GM10248 (cell line): ENCODE results near the gene DRG1.

Experiments
- CTCF ChIA-PET: fragments of 300-600 bp; sonication (Branson Sonifier 250); formaldehyde crosslinking; extraction: SDS; loops from one replicate; lab custom pipeline; 2021; ENCODE audit warnings: antibody characterized with exemption; lab: Yijun Ruan, JAX
- POLR2A ChIA-PET: fragments of 350-650 bp; sonication (Branson Sonifier 250); formaldehyde crosslinking; extraction: SDS; loops from one replicate; lab custom pipeline; 2020; ENCODE audit warnings: antibody characterized with exemption; lab: Yijun Ruan, JAX
- DNase-seq: peaks from one replicate; pipeline ENCODE4 v3.0.0; 2012; ENCODE audit errors: extremely low spot score
- TF ChIP-seq, protein P1 (sequence below): IDR thresholded peaks from 2 replicates; pipeline ENCODE4 v1.5.1; 2012; ENCODE audit warnings: mild to moderate bottlenecking, low read depth; ENCODE audit errors: extremely low read depth, missing control alignments, control extremely low read depth

DRG1 gene

GRCh38 chr22:31440681-31441080 is 41.3 kb downstream of the DRG1 start:
- ChIA-PET CTCF (no interaction called here), POLR2A (no interaction called here)
- DNase-seq: no peak
- TF ChIP-seq, protein P1, sequence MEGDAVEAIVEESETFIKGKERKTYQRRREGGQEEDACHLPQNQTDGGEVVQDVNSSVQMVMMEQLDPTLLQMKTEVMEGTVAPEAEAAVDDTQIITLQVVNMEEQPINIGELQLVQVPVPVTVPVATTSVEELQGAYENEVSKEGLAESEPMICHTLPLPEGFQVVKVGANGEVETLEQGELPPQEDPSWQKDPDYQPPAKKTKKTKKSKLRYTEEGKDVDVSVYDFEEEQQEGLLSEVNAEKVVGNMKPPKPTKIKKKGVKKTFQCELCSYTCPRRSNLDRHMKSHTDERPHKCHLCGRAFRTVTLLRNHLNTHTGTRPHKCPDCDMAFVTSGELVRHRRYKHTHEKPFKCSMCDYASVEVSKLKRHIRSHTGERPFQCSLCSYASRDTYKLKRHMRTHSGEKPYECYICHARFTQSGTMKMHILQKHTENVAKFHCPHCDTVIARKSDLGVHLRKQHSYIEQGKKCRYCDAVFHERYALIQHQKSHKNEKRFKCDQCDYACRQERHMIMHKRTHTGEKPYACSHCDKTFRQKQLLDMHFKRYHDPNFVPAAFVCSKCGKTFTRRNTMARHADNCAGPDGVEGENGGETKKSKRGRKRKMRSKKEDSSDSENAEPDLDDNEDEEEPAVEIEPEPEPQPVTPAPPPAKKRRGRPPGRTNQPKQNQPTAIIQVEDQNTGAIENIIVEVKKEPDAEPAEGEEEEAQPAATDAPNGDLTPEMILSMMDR: no peak

DNA sequence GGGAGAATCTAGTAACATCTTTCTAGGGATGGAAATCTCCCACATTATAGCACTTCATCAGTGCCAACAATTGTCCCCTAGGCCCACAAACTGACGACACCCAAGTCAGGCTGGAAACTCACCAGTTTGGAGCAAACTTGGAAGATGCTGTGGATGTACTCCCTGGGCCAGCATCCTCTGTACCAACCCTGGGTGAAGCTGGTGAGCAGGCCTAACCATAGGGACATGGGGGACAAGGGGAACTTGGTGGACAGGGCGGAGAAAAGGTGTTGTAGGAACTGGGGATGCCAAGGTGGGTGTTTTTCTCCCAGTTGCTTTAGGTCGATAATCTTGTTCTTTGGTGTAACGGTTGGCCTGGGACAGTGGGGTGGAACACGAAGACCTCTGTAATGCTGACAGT is 42.2 kb downstream of the DRG1 start:
- ChIA-PET POLR2A (no interaction called here), CTCF (no interaction called here)
- DNase-seq: no peak
- TF ChIP-seq, protein P1: no peak

DNA sequence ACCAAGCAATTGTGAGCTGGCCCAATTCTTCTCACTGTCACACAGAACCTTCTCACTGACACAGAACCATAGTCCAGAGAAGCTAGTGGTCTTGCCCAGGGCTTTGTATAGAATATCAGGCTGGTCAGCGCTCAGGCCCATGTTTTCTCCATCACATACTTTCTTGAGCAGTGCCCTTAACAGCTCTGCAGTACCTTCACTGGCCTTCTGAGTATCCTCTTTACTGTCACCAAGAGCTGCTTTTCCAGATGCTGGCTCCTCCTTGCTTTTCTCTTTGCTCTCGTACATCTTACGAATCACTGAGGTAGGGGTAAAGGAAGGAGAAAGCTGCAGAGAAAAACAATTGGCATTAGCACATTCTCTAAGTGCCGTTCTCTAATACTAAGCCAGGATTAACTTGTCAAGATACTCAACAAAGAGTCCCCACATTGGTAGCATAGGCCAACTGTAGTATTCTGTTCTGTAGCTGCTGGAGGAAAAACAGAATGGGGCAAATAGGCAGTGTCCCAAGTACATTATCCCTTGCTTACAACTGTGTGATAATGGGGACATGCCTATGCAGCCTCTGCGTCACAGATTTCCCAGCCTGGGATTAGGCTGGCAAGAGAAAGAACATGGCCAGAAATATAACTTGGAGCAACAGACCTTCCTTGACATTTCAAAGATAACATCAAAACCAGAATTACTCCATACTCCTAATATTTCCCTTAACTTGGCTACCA is 43.5 kb downstream of the DRG1 start:
- ChIA-PET POLR2A (interaction anchor here (0.6 kb wide), 1 partner anchor 42 kb away, joined by 4 read pairs; no protein-coding TSS in a partner anchor), CTCF (interaction anchor here (1.3 kb wide), 1 partner anchor 8 kb away, joined by 5 read pairs; no protein-coding TSS in a partner anchor)
- TF ChIP-seq, protein P1: no peak
- no peak for DNase-seq

DNA sequence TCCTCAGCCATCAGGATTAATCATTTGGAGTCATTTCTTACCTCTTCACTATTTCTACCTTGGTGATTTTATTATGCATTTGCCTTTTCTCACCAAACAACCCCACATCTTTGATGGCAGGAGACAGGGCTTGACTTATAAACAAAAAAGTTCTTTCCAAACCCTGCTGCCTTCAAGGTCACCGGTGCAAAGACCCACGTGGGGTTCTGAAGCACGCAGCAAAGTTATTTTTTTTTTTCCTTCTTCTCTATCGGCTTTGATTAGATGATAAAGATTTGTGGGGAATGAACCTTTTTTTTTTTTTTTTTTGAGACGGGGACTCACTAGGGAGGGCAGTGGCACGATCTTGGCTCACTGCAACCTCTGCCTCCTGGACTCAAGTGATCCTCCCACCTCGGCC is 44.1 kb downstream of the DRG1 start:
- POLR2A ChIA-PET: interaction anchor here (0.6 kb wide), 2 partner anchors 42 to 194 kb away, joined by 3 to 4 read pairs; no protein-coding TSS in a partner anchor
- TF ChIP-seq, protein P1: no peak
- no peak for DNase-seq
- CTCF ChIA-PET: interaction anchor here (1.3 kb wide), 1 partner anchor 8 kb away, joined by 5 read pairs; no protein-coding TSS in a partner anchor

DNA sequence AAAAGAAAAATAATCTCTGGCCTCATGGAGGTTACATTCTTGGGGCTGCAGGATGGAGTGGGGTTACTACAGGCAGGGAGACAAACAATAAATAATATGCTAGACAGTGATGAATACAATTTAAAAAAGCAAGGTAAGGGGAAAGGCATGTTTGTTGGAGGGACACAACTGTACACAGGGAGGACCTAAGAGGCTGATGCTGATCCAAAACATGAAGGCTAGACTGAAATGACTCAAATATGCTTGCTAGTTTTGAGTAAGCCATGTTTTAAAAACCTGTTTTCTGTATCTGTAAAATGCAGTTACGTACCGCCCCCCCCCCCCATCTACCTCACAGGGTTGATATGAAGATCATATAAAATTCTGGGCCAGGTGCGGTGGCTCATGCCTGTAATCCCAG is 46.2 kb downstream of the DRG1 start:
- ChIA-PET CTCF (interaction anchor here (1.0 to 2.7 kb wide), 2 partner anchors 14 to 46 kb away, joined by 3 to 10 read pairs; no protein-coding TSS in a partner anchor), POLR2A (interaction anchor here (0.6 kb wide), 2 partner anchors 36 to 38 kb away, joined by 5 to 6 read pairs; no protein-coding TSS in a partner anchor)
- TF ChIP-seq, protein P1: no peak
- no peak for DNase-seq

- no peak for DNase-seq
- TF ChIP-seq, protein P1: no peak
- CTCF ChIA-PET: interaction anchor here (0.7 to 3.6 kb wide), 5 partner anchors 8 to 188 kb away, joined by 3 to 16 read pairs (median 6); no protein-coding TSS in a partner anchor
- POLR2A ChIA-PET: interaction anchor here (0.6 kb wide), 2 partner anchors 36 to 37 kb away, joined by 5 to 6 read pairs; no protein-coding TSS in a partner anchor
Observed at GRCh38 chr22:31446208-31446607, 46.8 kb downstream of the DRG1 start.
